Measurements from ENCODE around the gene NPPA.

GRCh38 chr1:11845641-11846335 is 1.8 kb downstream of the NPPA start:
- no peak for TF ChIP-seq YY1 (IDR thresholded peaks at IDR 0.05; ENCODE audit: insufficient read depth, insufficient read length)
- no peak for TF ChIP-seq ZNF274 (IDR thresholded peaks at IDR 0.05; ENCODE audit: low read depth, low read length)
- no peak for TF ChIP-seq SUZ12 (IDR thresholded peaks at IDR 0.05; ENCODE audit: extremely low read depth, insufficient read depth, insufficient read length)

Measured in NT2/D1 (cell line).